Fibroblast of pulmonary artery (primary cell): Measurements from ENCODE around the gene TMEM253.

Experiments used
- DNase-seq: peaks from one replicate; pipeline ENCODE4 v3.0.0-alpha.2; 2010; ENCODE audit warnings: low read depth
- H3K4me3 ChIP-seq: replicated peaks from 2 replicates; pipeline ENCODE4 v1.5.1; 2011; ENCODE audit warnings: low read depth, mild to moderate bottlenecking, control low read depth, low read length, moderate library complexity
- TF ChIP-seq, protein P1 (sequence below): IDR thresholded peaks from 2 replicates; pipeline ENCODE4 v1.5.1; 2011; ENCODE audit warnings: mild to moderate bottlenecking, control low read depth, low read length, inconsistent platforms; ENCODE audit errors: missing control alignments

Gene TMEM253

DNA sequence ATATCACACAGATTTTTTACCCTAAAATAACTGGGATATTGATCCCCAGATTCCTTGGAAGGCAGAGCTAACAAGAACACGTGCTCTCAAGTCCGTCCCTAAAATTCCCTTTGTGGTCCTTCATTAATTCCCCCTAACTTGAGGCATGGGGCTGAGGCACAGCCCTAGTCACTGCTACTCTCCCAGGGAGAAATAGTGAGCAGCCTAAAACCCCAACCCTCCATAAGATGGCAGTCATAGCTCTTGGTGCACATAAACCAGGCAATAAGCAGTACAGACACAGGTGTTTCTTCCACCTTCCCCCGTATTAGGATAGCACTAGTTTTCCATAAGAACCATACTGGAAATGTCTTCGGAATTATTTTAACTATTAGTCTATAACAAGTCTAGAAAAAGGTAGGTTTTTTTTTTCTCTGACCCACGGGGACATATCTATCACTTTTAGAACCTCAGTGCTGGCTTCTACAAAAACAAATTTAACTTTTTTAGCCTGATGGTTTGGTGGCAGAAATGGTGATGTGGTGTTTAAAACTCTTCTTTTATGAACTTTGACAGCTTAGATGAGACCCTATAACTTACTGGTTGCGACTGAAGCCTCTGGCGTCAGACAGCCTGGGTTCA is 33.9 kb upstream of the TMEM253 start:
- H3K4me3 ChIP-seq = no peak overlapping the region
- DNase-seq = no peak
- TF ChIP-seq, protein P1, sequence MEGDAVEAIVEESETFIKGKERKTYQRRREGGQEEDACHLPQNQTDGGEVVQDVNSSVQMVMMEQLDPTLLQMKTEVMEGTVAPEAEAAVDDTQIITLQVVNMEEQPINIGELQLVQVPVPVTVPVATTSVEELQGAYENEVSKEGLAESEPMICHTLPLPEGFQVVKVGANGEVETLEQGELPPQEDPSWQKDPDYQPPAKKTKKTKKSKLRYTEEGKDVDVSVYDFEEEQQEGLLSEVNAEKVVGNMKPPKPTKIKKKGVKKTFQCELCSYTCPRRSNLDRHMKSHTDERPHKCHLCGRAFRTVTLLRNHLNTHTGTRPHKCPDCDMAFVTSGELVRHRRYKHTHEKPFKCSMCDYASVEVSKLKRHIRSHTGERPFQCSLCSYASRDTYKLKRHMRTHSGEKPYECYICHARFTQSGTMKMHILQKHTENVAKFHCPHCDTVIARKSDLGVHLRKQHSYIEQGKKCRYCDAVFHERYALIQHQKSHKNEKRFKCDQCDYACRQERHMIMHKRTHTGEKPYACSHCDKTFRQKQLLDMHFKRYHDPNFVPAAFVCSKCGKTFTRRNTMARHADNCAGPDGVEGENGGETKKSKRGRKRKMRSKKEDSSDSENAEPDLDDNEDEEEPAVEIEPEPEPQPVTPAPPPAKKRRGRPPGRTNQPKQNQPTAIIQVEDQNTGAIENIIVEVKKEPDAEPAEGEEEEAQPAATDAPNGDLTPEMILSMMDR = peak; percentile 32

DNA sequence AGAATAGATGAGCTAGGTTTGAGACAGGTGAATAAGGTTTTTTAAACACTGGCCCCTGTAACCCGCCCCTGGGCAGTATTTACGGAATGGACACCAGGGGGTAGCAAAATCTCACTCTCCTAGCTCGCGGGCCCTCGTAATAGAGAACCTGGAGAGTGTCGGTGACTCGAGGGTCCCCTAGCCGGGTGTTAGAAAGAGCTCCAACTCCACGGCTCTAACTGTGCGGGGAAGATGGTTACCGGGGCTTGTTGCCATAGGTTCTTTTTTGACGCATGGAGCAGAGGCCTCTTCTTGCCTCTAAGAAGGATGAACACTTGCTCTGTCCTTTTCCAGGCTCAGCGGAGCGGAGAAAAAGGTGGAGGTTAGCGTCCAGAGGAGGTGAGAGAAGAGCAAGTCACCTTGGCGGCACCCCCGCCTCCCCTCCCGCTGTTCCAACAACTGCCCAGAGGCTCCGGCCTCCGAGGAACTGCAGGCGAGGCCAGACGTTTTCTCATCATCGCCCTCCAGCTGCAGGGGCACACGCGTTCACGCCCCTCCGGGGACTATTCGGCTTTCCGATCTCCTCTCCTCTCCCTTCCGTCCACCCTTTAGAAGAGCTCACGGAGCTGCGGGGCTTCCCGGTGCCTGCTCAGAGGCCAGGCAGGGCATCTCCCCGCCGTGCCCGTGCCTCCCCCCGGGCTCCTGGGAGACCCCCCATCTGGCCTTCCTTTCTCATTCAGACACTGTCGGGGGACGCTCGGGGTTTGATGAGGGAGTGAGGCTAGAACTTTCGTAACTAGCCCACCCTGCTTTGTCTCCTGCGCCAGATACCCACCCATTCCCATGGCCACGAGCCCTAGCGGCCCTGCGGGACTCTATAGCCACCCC is 32.1 kb upstream of the TMEM253 start:
- TF ChIP-seq, protein P1 = peak; percentile 69
- H3K4me3 ChIP-seq = peak overlapping the region; percentile 83
- peak; percentile 67 for DNase-seq

DNA sequence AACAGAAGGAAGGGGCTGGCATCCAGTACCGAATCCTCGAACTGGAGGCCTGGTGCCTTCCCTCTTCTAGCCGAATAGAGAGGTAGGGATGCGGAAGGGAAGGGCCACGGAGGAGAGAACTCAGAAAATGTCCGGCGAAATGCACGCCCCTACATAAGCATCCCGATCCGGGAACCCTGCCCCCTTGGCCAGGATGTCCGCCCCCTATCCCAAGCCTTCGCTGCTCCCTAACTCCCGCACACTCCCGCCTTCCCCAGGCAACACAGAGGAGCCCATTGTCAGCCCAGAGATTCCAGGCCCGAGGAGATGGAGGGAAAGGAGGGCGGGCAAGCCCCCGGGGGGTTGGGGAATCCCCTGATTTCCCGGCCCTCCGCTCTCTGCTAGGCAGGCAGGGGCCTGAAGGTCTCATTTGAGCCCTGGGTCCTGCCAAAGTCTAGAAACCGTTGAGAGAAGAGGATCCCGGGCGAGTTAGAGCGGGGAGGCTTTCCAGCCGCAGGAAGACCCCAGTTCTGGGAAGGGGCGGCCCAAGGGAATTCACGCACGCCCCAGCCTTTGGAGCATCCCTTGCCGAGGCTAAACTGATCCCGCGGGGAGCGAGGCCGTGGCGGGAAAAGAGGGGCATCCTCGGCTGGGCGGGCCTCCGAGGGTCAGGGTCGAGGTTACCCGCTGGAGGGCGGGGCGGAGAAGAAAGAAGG is 31.3 kb upstream of the TMEM253 start:
- TF ChIP-seq, protein P1 = no peak
- H3K4me3 ChIP-seq = peak overlapping the region; percentile 83
- DNase-seq = peak; percentile 43

DNA sequence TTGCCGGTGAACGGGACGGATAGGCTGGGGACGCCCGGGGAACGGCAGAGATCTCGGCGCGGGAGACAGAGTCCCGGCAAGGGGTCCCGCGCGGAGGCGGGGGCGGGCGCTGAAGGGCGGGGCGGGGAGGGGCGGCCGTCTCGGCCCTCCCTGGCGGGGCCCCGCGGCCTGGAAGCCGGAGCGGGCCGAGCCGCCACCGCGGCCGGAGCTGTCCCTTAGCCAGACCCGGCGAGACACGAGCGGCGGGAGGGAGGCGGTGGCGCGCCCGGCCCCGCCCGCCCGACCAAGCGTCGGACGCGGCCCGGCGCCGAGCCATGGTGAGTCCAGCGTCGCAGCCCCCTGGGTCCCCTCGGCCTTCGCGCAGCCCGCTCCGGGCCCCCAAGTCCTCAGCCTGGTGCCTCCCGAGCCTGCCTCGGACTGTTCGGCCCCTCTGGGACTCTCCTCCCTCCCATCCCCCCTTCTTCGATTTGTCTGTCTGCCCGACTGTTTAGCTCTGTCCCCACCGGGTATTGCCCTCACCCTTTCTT is 30.7 kb upstream of the TMEM253 start, which contains the start of gene ARHGEF40:
Gene ARHGEF40 (plus strand): TSS at position 222 of the 527 bp plus-strand sequence. CDS start 93 bp downstream, at position 315.
- peak within 1 kb of the TSS; percentile 83 for H3K4me3 ChIP-seq
- TF ChIP-seq, protein P1 = no peak
- peak; percentile 41 for DNase-seq

DNA sequence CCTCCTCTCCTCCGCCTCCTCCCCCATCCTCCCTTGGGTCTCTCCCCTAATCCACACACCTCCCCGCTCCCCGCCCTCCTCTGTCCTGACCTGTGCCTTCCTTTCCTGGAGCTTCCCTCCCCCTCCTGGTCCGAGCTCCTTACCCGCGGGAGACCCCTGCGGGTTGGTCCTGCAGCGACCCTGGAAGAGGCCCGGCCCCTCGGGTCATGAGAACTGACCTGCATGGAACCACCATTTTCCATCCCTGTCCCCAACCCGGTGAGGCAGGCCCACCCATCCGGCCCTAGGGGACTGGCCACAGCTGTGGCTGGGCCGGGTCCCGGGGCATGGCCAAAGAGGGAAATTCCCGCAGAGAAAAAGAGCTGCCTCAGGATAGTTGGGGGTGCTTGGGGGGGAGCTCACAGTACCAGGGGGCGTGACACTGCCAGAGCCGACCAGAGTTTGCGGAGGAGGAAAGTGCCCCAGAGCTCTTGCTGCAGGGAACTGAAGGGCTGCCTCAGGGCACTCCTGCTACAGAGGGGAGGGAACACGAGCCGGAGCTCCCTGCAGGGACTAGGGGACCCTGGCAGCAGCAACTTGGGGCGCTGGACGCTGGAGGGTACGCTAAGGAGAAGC is 30.1 kb upstream of the TMEM253 start:
- TF ChIP-seq, protein P1 = no peak
- peak overlapping the region; percentile 83 for H3K4me3 ChIP-seq
- peak; percentile 51 for DNase-seq
